Subcutaneous abdominal adipose tissue (tissue), 5 donors: Measurements from ENCODE around the gene TNIK.
A peak's percentile ranks its signal among the peaks of the same experiment; 100 is the strongest.

Experiments
- H3K27ac ChIP-seq: one replicate; pipeline ENCODE4 v1.7.0; 2013; ENCODE audit warnings: low read depth, mild to moderate bottlenecking, inconsistent platforms, low read length, moderate library complexity
- H3K27me3 ChIP-seq, 5 donors: one replicate each; pipeline ENCODE4 v1.7.0; 2013; ENCODE audit warnings: low read length in 5 of 5, inconsistent platforms in 1 of 5; ENCODE audit not compliant: control insufficient read depth in 5 of 5, insufficient read depth in 4 of 5
- H3K36me3 ChIP-seq, 5 donors: one replicate each; pipeline ENCODE4 v1.7.0; 2013; ENCODE audit warnings: low read length in 5 of 5; ENCODE audit not compliant: control insufficient read depth in 5 of 5, insufficient read depth in 5 of 5
- H3K4me1 ChIP-seq, 5 donors: one replicate each; pipeline ENCODE4 v1.7.0; 2013; ENCODE audit warnings: low read length in 5 of 5, mild to moderate bottlenecking in 3 of 5, moderate library complexity in 1 of 5; ENCODE audit not compliant: control insufficient read depth in 5 of 5, insufficient read depth in 5 of 5
- H3K4me3 ChIP-seq, 5 donors: one replicate each; pipeline ENCODE4 v1.7.0; 2013; ENCODE audit warnings: low read length in 5 of 5, low read depth in 1 of 5
- H3K9ac ChIP-seq, 5 donors: one replicate each; pipeline ENCODE4 v1.7.0; 2013; ENCODE audit warnings: low read length in 5 of 5, mild to moderate bottlenecking in 4 of 5, moderate library complexity in 3 of 5
- H3K9me3 ChIP-seq, 5 donors: one replicate each; pipeline ENCODE4 v1.7.0; 2013; ENCODE audit warnings: low read length in 5 of 5; ENCODE audit not compliant: control insufficient read depth in 5 of 5
- donor health status: healthy.
- donor health status: healthy.
- donor health status: healthy.
- donor health status: healthy.
- donor health status: healthy.

TNIK gene

GRCh38 chr3:171177553-171177952 is 282.7 kb downstream of the TNIK start:
- no peaks in the 10 kb centered on the region for H3K9me3 ChIP-seq
- H3K36me3 ChIP-seq, result no peaks in the 10 kb centered on the region
- H3K4me3 ChIP-seq, result no peak overlapping the region
- H3K27me3 ChIP-seq, result no peaks in the 10 kb centered on the region
- H3K4me1 ChIP-seq, result peaks cover 2 to 16% (median 5%) of the 10 kb centered on the region in 5 donors
- H3K9ac ChIP-seq, result no peak overlapping the region
- H3K27ac ChIP-seq, result no peak overlapping the region

GRCh38 chr3:171177056-171177455 is 283.1 kb downstream of the TNIK start:
- H3K4me1 ChIP-seq, result peaks cover 2 to 16% (median 5%) of the 10 kb centered on the region in 5 donors
- H3K27me3 ChIP-seq, result no peaks in the 10 kb centered on the region
- no peak overlapping the region for H3K27ac ChIP-seq

GRCh38 chr3:171176244-171176933 is 283.8 kb downstream of the TNIK start:
- Histone ChIP-seq H3K4me3 (peak overlapping the region in 1 of 5 donors; percentile 6), H3K9ac (no peak overlapping the region), H3K4me1 (peaks cover 2 to 16% (median 5%) of the 10 kb centered on the region in 5 donors), H3K36me3 (no peaks in the 10 kb centered on the region), H3K27me3 (no peaks in the 10 kb centered on the region), H3K27ac (no peak overlapping the region), H3K9me3 (no peaks in the 10 kb centered on the region)

More at GRCh38 chr3:171177056-171177455, 283.1 kb downstream of the TNIK start:
- Histone ChIP-seq H3K4me3 (no peak overlapping the region), H3K9me3 (no peaks in the 10 kb centered on the region), H3K36me3 (no peaks in the 10 kb centered on the region), H3K9ac (no peak overlapping the region)

GRCh38 chr3:171175741-171176234 is 284.4 kb downstream of the TNIK start:
- H3K9ac ChIP-seq, result peak overlapping the region in 1 of 5 donors; percentile 57
- no peaks in the 10 kb centered on the region for H3K9me3 ChIP-seq
- H3K4me1 ChIP-seq, result peaks cover 2 to 16% (median 5%) of the 10 kb centered on the region in 5 donors
- no peaks in the 10 kb centered on the region for H3K27me3 ChIP-seq
- no peaks in the 10 kb centered on the region for H3K36me3 ChIP-seq
- H3K4me3 ChIP-seq, result peak overlapping the region; percentile 16 to 57 (median 34)
- no peak overlapping the region for H3K27ac ChIP-seq

GRCh38 chr3:171173736-171174135 is 286.5 kb downstream of the TNIK start:
- H3K9ac ChIP-seq, result no peak overlapping the region

GRCh38 chr3:171172070-171172469 is 288.1 kb downstream of the TNIK start:
- Histone ChIP-seq H3K27me3 (no peaks in the 10 kb centered on the region), H3K4me3 (no peak overlapping the region), H3K9ac (no peak overlapping the region), H3K9me3 (no peaks in the 10 kb centered on the region), H3K36me3 (no peaks in the 10 kb centered on the region), H3K4me1 (peaks cover 2 to 16% (median 5%) of the 10 kb centered on the region in 5 donors), H3K27ac (no peak overlapping the region)

More at GRCh38 chr3:171173736-171174135, 286.5 kb downstream of the TNIK start:
- H3K9me3 ChIP-seq, result no peaks in the 10 kb centered on the region
- H3K27me3 ChIP-seq, result no peaks in the 10 kb centered on the region
- H3K27ac ChIP-seq, result no peak overlapping the region
- no peaks in the 10 kb centered on the region for H3K36me3 ChIP-seq
- no peak overlapping the region for H3K4me3 ChIP-seq
- peaks cover 2 to 16% (median 5%) of the 10 kb centered on the region in 5 donors for H3K4me1 ChIP-seq

GRCh38 chr3:171169866-171170265 is 290.3 kb downstream of the TNIK start:
- no peaks in the 10 kb centered on the region for H3K27me3 ChIP-seq
- no peak overlapping the region for H3K4me3 ChIP-seq
- H3K36me3 ChIP-seq, result no peaks in the 10 kb centered on the region
- no peak overlapping the region for H3K9ac ChIP-seq
- peaks cover 0 to 6% (median 0%) of the 10 kb centered on the region in 5 donors for H3K4me1 ChIP-seq
- H3K9me3 ChIP-seq, result no peaks in the 10 kb centered on the region
- H3K27ac ChIP-seq, result no peak overlapping the region

GRCh38 chr3:171169443-171169842 is 290.8 kb downstream of the TNIK start:
- H3K9me3 ChIP-seq, result no peaks in the 10 kb centered on the region
- no peak overlapping the region for H3K9ac ChIP-seq
- H3K4me3 ChIP-seq, result no peak overlapping the region
- no peaks in the 10 kb centered on the region for H3K36me3 ChIP-seq
- H3K27me3 ChIP-seq, result no peaks in the 10 kb centered on the region
- H3K4me1 ChIP-seq, result peaks cover 0 to 6% (median 0%) of the 10 kb centered on the region in 5 donors
- H3K27ac ChIP-seq, result no peak overlapping the region

- H3K9me3 ChIP-seq, result no peaks in the 10 kb centered on the region
- H3K9ac ChIP-seq, result no peak overlapping the region
- no peaks in the 10 kb centered on the region for H3K4me1 ChIP-seq
- H3K27me3 ChIP-seq, result no peaks in the 10 kb centered on the region
- no peaks in the 10 kb centered on the region for H3K36me3 ChIP-seq
- no peak overlapping the region for H3K4me3 ChIP-seq
- no peak overlapping the region for H3K27ac ChIP-seq
Observed at GRCh38 chr3:171168551-171168950, 291.7 kb downstream of the TNIK start.

GRCh38 chr3:171168086-171168485 is 292.1 kb downstream of the TNIK start:
- Histone ChIP-seq H3K36me3 (no peaks in the 10 kb centered on the region), H3K4me1 (no peaks in the 10 kb centered on the region), H3K9me3 (peaks cover under 1 to 3% (median 2%) of the 10 kb centered on the region in 5 donors), H3K27ac (no peak overlapping the region), H3K27me3 (no peaks in the 10 kb centered on the region), H3K9ac (no peak overlapping the region), H3K4me3 (no peak overlapping the region)
